Liver (tissue), 9 donors: Measurements from ENCODE around the gene SH3PXD2A. TPM values are rescaled to one million over a fixed set of nuclear protein-coding genes. Genes with fewer than 3 reads are reported as not detected.

ENCODE experiments used
- DNase-seq: peaks from one replicate; pipeline ENCODE4 v3.0.0-alpha.2; 2017; ENCODE audit warnings: low spot score
- H3K27ac ChIP-seq, 2 donors: one replicate each; pipeline ENCODE4 v1.7.0; 2013; ENCODE audit warnings: inconsistent platforms in 2 of 2, low read length in 2 of 2, control low read depth in 1 of 2, low read depth in 1 of 2, mild to moderate bottlenecking in 1 of 2
- H3K27me3 ChIP-seq, 4 donors: one replicate each; pipeline versions ENCODE4 v1.6.1 to v1.7.0; 2013; ENCODE audit warnings: low read length in 3 of 4, inconsistent platforms in 1 of 4, mild to moderate bottlenecking in 1 of 4, moderate library complexity in 1 of 4; ENCODE audit not compliant: control insufficient read depth in 4 of 4, insufficient read depth in 4 of 4
- H3K36me3 ChIP-seq, 4 donors: one replicate each; pipeline versions ENCODE4 v1.6.1 to v1.7.0; 2013; ENCODE audit warnings: low read length in 3 of 4, mild to moderate bottlenecking in 3 of 4, low read depth in 1 of 4, moderate library complexity in 1 of 4; ENCODE audit not compliant: control insufficient read depth in 4 of 4, insufficient read depth in 3 of 4
- H3K4me1 ChIP-seq, 4 donors: one replicate each; pipeline versions ENCODE4 v1.6.1 to v1.7.0; 2013; ENCODE audit warnings: low read length in 3 of 4, mild to moderate bottlenecking in 3 of 4, moderate library complexity in 1 of 4; ENCODE audit not compliant: control insufficient read depth in 4 of 4, insufficient read depth in 4 of 4
- H3K4me3 ChIP-seq, 3 donors: one replicate each; pipeline versions ENCODE4 v1.6.1 to v1.7.0; 2013; ENCODE audit warnings: low read length in 3 of 3, control low read depth in 1 of 3, low read depth in 1 of 3, mild to moderate bottlenecking in 1 of 3
- H3K9ac ChIP-seq, 2 donors: one replicate each; pipeline ENCODE4 v1.7.0; 2013; ENCODE audit warnings: low read length in 2 of 2, mild to moderate bottlenecking in 2 of 2, moderate library complexity in 2 of 2, control low read depth in 1 of 2, low read depth in 1 of 2
- H3K9me3 ChIP-seq, 4 donors: one replicate each; pipeline versions ENCODE4 v1.6.1 to v1.7.0; 2013; ENCODE audit warnings: low read length in 3 of 4; ENCODE audit not compliant: control insufficient read depth in 4 of 4
- ATF3 ChIP-seq: IDR thresholded peaks from 2 replicates; pipeline ENCODE4 v1.6.1; 2016; ENCODE audit warnings: antibody characterized with exemption
- FOXA1 ChIP-seq: IDR thresholded peaks from 2 replicates; pipeline ENCODE4 v1.6.1; 2016; ENCODE audit warnings: antibody characterized with exemption
- FOXA2 ChIP-seq: IDR thresholded peaks from 2 replicates; pipeline ENCODE4 v1.6.1; 2016; ENCODE audit warnings: antibody characterized with exemption
- GABPA ChIP-seq, 2 donors: IDR thresholded peaks in 1 of 2; conservative IDR thresholded peaks in 1 of 2; 2 replicates each; pipeline ENCODE4 v1.6.1; 2016; ENCODE audit warnings: antibody characterized with exemption in 2 of 2, mild to moderate bottlenecking in 1 of 2, moderate library complexity in 1 of 2
- HNF4A ChIP-seq, 2 donors: conservative IDR thresholded peaks; 2 replicates each; pipeline ENCODE4 v1.6.1; 2016; ENCODE audit warnings: antibody characterized with exemption in 2 of 2, mild to moderate bottlenecking in 2 of 2
- JUND ChIP-seq, 2 donors: IDR thresholded peaks; 2 replicates each; pipeline ENCODE4 v1.6.1; 2016; ENCODE audit warnings: antibody characterized with exemption in 2 of 2
- RAD21 ChIP-seq, 2 donors: IDR thresholded peaks; 2 replicates each; pipeline ENCODE4 v1.6.1; 2016; ENCODE audit warnings: antibody characterized with exemption in 2 of 2, mild to moderate bottlenecking in 2 of 2
- REST ChIP-seq: IDR thresholded peaks from 2 replicates; pipeline ENCODE4 v1.6.1; 2016; ENCODE audit warnings: antibody characterized with exemption, mild to moderate bottlenecking
- RXRA ChIP-seq, 2 donors: IDR thresholded peaks; 2 replicates each; pipeline ENCODE4 v1.6.1; 2017 to 2018; ENCODE audit warnings: antibody characterized with exemption in 2 of 2, mild to moderate bottlenecking in 1 of 2
- SP1 ChIP-seq: IDR thresholded peaks from 2 replicates; pipeline ENCODE4 v1.6.1; 2018; ENCODE audit warnings: antibody characterized with exemption, mild to moderate bottlenecking
- TAF1 ChIP-seq: conservative IDR thresholded peaks from 2 replicates; pipeline ENCODE4 v1.6.1; 2016; ENCODE audit warnings: antibody characterized with exemption, mild to moderate bottlenecking
- YY1 ChIP-seq: IDR thresholded peaks from 2 replicates; pipeline ENCODE4 v1.6.1; 2016; ENCODE audit warnings: antibody characterized with exemption, mild to moderate bottlenecking
- ZBTB33 ChIP-seq: IDR thresholded peaks from 2 replicates; pipeline ENCODE4 v1.6.1; 2016; ENCODE audit warnings: antibody characterized with exemption
- WGBS: extraction: QIAGEN DNeasy Blood & Tissue Kit; methylation state at CpG from one replicate; pipeline ENCODE4 v1.1.7; 2013; 5-methylcytosine and 5-hydroxymethylcytosine counted together
- polyA plus RNA-seq, 2 donors: library from polyadenylated mRNA; stranded (reverse) in 1 of 2; unstranded in 1 of 2; fragments of 200-250 nt in 1 of 2; fragments of >200 nt in 1 of 2; fragmentation: Nextera tagmentation in 1 of 2; extraction: Ambion mirVana in 1 of 2; gene quantifications; one replicate each; pipeline versions ENCODE4 v1.2.1 to v1.2.3, GENCODE V29; 2013 to 2015
- total RNA-seq, 2 donors: library from RNA; depleted of rRNA; stranded (reverse); fragments of >200 nt; gene quantifications; one replicate each; pipeline ENCODE4 v1.2.3, GENCODE V29; 2014
- TF ChIP-seq, protein P1 (sequence below): fragments of 150-350 bp; IDR thresholded peaks from 2 replicates; pipeline ENCODE4 v1.5.1; 2017; ENCODE audit warnings: improper control_type of control experiment, low read depth, low read length; ENCODE audit not compliant: missing input control
- TF ChIP-seq, protein P2 (sequence below): IDR thresholded peaks from 2 replicates; pipeline ENCODE4 v1.6.1; 2016; ENCODE audit warnings: antibody characterized with exemption
- donor health status: healthy.
- donor health status: healthy.
- donor health status: healthy.
- donor health status: healthy.
- donor health status: healthy.

Gene SH3PXD2A
- total and polyA plus RNA-seq, 4 donors, result 0.82 to 5.5 (median 3.9) TPM

- Histone ChIP-seq H3K27me3 (no peaks in the 10 kb centered on the region), H3K4me3 (no peak overlapping the region), H3K27ac (no peak overlapping the region), H3K36me3 (no peaks in the 10 kb centered on the region), H3K4me1 (peaks cover 4 to 13% (median 12%) of the 10 kb centered on the region in 4 donors), H3K9ac (no peak overlapping the region), H3K9me3 (no peaks in the 10 kb centered on the region)
- DNase-seq, result no peak
- TF ChIP-seq HNF4A (conservative IDR thresholded peaks at IDR 0.05) (peak; percentile 21 to 64), FOXA1 (no peak), YY1 (no peak), RXRA (IDR thresholded peaks at IDR 0.05) (peak in 1 of 2 donors; percentile 19)
- 74% methylated on average over 18 of the region's 18 CpGs for WGBS
Observed at GRCh38 chr10:103839872-103840739, 15.3 kb downstream of the SH3PXD2A start.

DNA sequence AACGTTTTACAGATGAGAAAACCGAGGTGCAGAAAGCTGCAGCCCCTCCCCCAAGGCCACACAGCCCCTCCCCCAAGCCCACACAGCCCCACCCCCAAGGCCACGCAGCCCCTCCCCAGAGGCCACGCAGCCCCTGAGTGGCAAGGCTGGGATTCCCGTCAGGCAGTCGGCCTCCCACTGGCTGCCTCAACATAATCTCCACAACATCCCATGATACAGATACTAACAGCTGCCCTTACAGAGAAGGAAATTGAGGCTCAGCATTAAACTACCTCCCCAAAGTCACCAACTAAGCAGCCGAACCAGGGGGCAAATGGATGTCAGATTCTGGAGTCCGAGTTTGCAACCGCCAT, 15.9 kb downstream of the SH3PXD2A start:
- Histone ChIP-seq H3K27ac (no peak overlapping the region), H3K4me1 (peaks cover 7 to 18% (median 15%) of the 10 kb centered on the region in 4 donors), H3K4me3 (no peak overlapping the region), H3K27me3 (no peaks in the 10 kb centered on the region), H3K9ac (no peak overlapping the region), H3K36me3 (no peaks in the 10 kb centered on the region), H3K9me3 (no peaks in the 10 kb centered on the region)
- DNase-seq, result no peak
- 86% methylated on average over 9 of the region's 9 CpGs for WGBS
- no peak for TF ChIP-seq RXRA (IDR thresholded peaks at IDR 0.05)
- TF ChIP-seq JUND (IDR thresholded peaks at IDR 0.05), result no peak
- TF ChIP-seq, protein P1, sequence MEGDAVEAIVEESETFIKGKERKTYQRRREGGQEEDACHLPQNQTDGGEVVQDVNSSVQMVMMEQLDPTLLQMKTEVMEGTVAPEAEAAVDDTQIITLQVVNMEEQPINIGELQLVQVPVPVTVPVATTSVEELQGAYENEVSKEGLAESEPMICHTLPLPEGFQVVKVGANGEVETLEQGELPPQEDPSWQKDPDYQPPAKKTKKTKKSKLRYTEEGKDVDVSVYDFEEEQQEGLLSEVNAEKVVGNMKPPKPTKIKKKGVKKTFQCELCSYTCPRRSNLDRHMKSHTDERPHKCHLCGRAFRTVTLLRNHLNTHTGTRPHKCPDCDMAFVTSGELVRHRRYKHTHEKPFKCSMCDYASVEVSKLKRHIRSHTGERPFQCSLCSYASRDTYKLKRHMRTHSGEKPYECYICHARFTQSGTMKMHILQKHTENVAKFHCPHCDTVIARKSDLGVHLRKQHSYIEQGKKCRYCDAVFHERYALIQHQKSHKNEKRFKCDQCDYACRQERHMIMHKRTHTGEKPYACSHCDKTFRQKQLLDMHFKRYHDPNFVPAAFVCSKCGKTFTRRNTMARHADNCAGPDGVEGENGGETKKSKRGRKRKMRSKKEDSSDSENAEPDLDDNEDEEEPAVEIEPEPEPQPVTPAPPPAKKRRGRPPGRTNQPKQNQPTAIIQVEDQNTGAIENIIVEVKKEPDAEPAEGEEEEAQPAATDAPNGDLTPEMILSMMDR, result no peak
- no peak for TF ChIP-seq YY1
- no peak for TF ChIP-seq SP1
- no peak for TF ChIP-seq ZBTB33
- TF ChIP-seq HNF4A (conservative IDR thresholded peaks at IDR 0.05), result no peak
- TF ChIP-seq RAD21 (IDR thresholded peaks at IDR 0.05), result no peak
- TF ChIP-seq FOXA2, result no peak
- TF ChIP-seq, protein P2, sequence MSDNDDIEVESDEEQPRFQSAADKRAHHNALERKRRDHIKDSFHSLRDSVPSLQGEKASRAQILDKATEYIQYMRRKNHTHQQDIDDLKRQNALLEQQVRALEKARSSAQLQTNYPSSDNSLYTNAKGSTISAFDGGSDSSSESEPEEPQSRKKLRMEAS, result no peak
- no peak for TF ChIP-seq GABPA (IDR thresholded peaks at IDR 0.05 in 1 of 2, conservative IDR thresholded peaks at IDR 0.05 in 1 of 2)
- no peak for TF ChIP-seq ATF3
- TF ChIP-seq REST, result no peak
- TF ChIP-seq TAF1, result no peak
- TF ChIP-seq FOXA1, result no peak
